SK-MEL-5 (cell line): ENCODE data around the gene PGP. TPM values are rescaled to one million over a fixed set of nuclear protein-coding genes. Genes with fewer than 3 reads are reported as not detected.

Source experiments
- DNase-seq: peaks from one replicate; pipeline ENCODE4 v3.0.0-alpha.2; 2016; ENCODE audit warnings: low read depth, low spot score
- in situ Hi-C: cut with HindIII; loops from 2 replicates; pipeline ENCODE4 v1.10.0; 2016; ENCODE audit warnings: low sequenced_read_pairs, high pct_unique_total_duplicates, low pct_unique_long_range_greater_than_20kb
- total RNA-seq: library from RNA; depleted of rRNA; stranded (reverse); fragments of >200 nt; shearing (Covaris generic); gene quantifications from 2 replicates; pipeline ENCODE4 v1.2.3, GENCODE V29; 2014; rRNA removed

The PGP gene
- total RNA-seq, 1 experiment from 2014 or later = 13.6 TPM

DNA sequence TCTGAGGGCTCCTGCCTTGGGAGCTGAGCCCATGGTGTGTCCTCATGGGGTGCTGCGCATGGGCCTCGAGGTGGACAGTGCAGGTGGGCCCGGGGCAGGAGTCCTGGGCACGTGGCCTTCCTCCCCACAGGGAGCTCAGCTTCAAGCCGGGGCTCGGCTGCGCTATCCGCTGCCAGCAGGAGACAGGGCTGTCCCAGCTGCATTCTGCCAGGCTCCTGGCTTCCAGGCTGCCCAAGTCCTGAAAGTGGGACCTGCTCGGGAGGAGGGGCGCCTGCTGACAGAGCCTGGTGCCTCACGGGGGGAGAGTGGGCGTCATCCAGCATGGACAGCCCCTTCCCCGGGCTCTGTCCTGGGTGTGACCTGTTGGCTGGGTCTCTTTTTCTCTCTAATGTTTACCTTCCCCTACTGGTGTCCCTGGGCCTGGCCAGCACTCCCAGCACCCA, 51.9 kb downstream of the PGP start:
- in situ Hi-C loops = no loop called here
- DNase-seq = no peak

DNA sequence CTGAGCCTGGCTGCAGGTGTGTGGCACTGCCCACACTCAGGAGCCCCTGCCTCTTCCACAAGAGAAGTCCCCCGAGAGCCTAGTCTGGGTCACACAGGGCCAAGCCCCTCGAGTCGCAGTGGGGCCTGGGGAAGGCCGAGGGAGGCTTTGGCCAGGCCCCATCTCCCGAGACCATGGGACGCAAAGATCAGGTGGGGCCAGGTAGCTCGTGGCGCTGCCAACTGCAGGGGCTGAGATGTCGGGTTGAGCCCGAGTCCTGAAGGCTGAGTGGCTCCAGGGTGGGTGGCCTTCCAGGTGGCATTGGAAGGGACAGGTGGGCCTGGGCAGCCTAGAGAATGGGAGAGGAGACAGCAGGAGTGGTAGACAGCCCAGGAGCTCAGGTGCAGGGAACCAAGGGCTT, 52.7 kb downstream of the PGP start:
- no peak for DNase-seq
- in situ Hi-C loops = no loop called here

Other genes starting within 250 kb of the PGP start
- gene RNF151, start 248.0 kb downstream of the PGP start, total RNA-seq = not detected in 2 replicates
- gene TBL3, start 242.8 kb downstream of the PGP start, total RNA-seq = 26.5 and 27.9 TPM in 2 replicates
- gene NOXO1, start 233.4 kb downstream of the PGP start, total RNA-seq = not detected in 2 replicates
- 29.2 and 33.9 TPM in 2 replicates for gene GFER, start 230.6 kb downstream of the PGP start, total RNA-seq
- 0.37 and 1.5 TPM in 2 replicates for gene SYNGR3, start 224.9 kb downstream of the PGP start, total RNA-seq
- 10.4 and 10.7 TPM in 2 replicates for gene ZNF598, start 205.0 kb downstream of the PGP start, total RNA-seq
- 0.55 TPM in 1 of 2 replicates, not detected in the other for gene NPW, start 195.1 kb downstream of the PGP start, total RNA-seq
- gene NHERF2, start 187.9 kb downstream of the PGP start, total RNA-seq = 7.0 and 9.3 TPM in 2 replicates
- 27.0 and 31.2 TPM in 2 replicates for gene NTHL1, start 167.0 kb downstream of the PGP start, total RNA-seq
- 11.6 and 20.2 TPM in 2 replicates for gene TSC2, start 166.9 kb downstream of the PGP start, total RNA-seq
- gene PKD1, start 78.9 kb downstream of the PGP start, total RNA-seq = 18.7 and 18.8 TPM in 2 replicates
- 0.27 and 0.40 TPM in 2 replicates for gene RAB26, start 66.2 kb downstream of the PGP start, total RNA-seq
- 59.3 and 62.4 TPM in 2 replicates for gene TRAF7, start 59.1 kb downstream of the PGP start, total RNA-seq
- 0.67 and 0.95 TPM in 2 replicates for gene CASKIN1, start 18.2 kb downstream of the PGP start, total RNA-seq
- gene MLST8, start 9.4 kb downstream of the PGP start, total RNA-seq = 29.9 and 33.4 TPM in 2 replicates
- 0.96 and 1.6 TPM in 2 replicates for gene BRICD5, start 4.0 kb downstream of the PGP start, total RNA-seq
- gene E4F1, start 8.8 kb upstream of the PGP start, total RNA-seq = 17.5 and 19.0 TPM in 2 replicates
- 1.0 and 1.3 TPM in 2 replicates for gene DNASE1L2, start 21.6 kb upstream of the PGP start, total RNA-seq
- 44.5 and 47.7 TPM in 2 replicates for gene ECI1, start 36.7 kb upstream of the PGP start, total RNA-seq
- 101 and 113 TPM in 2 replicates for gene RNPS1, start 53.3 kb upstream of the PGP start, total RNA-seq
- 0.24 and 0.40 TPM in 2 replicates for gene ABCA3, start 125.9 kb upstream of the PGP start, total RNA-seq
- gene CCNF, start 214.6 kb upstream of the PGP start, total RNA-seq = 12.9 and 14.5 TPM in 2 replicates
- 12.1 and 15.2 TPM in 2 replicates for gene TEDC2, start 245.3 kb upstream of the PGP start, total RNA-seq